A673 (cell line): ENCODE data around the gene CEND1.

Experiments used
- EZH2 ChIP-seq: fragments of 200-600 bp; sonication (generic); IDR thresholded peaks from 2 replicates; pipeline ENCODE4 v1.6.1; 2017; ENCODE audit warnings: borderline replicate concordance, low read depth, mild to moderate bottlenecking, mixed read lengths, antibody characterized with exemption, low read length; ENCODE audit not compliant: poor library complexity, severe bottlenecking
- TF ChIP-seq, protein P1 (sequence below): fragments of 300-800, 200-600 bp; sonication (generic); conservative IDR thresholded peaks from 2 replicates; pipeline ENCODE4 v1.5.1; 2017; ENCODE audit warnings: low read depth, mild to moderate bottlenecking, antibody characterized with exemption, low read length, moderate library complexity, mixed read lengths

DNA sequence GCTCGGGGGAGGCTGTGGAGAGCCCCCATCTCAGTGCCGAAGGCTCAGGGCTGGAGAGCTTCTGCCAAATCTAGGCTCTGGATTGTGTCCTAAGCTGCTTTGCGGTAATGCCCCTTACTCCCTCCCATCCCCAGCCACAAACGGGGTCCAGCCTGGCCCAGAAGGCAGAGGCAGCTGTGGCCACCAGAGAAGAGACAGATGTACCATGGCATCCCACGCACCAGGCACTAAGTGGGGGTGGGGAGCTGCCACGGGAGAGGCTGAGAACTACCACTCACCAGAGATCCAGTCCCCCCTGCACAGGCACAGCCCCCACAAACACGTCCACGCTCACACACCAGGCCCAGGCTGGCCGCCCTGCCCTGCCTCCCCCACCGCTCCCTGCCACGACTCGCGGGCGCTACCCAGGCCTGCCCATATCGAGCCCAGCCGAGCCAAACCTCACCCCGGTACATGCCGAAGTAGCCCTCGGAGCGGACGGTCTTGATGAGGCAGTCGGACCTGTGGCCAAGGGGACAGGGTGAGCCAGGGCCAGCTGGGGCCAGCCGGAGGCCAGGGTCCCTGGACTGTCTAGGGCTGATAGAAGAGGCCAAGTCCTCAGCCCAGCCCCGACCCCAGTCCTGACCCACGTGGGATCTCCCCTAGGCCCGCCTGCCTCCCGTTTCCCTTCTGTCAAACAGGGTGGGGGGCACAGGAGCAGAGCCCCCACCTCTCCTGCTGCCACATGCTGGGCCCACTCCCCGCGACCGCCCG is 4.3 kb upstream of the CEND1 start:
- TF ChIP-seq, protein P1, sequence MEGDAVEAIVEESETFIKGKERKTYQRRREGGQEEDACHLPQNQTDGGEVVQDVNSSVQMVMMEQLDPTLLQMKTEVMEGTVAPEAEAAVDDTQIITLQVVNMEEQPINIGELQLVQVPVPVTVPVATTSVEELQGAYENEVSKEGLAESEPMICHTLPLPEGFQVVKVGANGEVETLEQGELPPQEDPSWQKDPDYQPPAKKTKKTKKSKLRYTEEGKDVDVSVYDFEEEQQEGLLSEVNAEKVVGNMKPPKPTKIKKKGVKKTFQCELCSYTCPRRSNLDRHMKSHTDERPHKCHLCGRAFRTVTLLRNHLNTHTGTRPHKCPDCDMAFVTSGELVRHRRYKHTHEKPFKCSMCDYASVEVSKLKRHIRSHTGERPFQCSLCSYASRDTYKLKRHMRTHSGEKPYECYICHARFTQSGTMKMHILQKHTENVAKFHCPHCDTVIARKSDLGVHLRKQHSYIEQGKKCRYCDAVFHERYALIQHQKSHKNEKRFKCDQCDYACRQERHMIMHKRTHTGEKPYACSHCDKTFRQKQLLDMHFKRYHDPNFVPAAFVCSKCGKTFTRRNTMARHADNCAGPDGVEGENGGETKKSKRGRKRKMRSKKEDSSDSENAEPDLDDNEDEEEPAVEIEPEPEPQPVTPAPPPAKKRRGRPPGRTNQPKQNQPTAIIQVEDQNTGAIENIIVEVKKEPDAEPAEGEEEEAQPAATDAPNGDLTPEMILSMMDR: no peak
- TF ChIP-seq EZH2: no peak
